ENCODE measurements around the gene PGC.

DNA sequence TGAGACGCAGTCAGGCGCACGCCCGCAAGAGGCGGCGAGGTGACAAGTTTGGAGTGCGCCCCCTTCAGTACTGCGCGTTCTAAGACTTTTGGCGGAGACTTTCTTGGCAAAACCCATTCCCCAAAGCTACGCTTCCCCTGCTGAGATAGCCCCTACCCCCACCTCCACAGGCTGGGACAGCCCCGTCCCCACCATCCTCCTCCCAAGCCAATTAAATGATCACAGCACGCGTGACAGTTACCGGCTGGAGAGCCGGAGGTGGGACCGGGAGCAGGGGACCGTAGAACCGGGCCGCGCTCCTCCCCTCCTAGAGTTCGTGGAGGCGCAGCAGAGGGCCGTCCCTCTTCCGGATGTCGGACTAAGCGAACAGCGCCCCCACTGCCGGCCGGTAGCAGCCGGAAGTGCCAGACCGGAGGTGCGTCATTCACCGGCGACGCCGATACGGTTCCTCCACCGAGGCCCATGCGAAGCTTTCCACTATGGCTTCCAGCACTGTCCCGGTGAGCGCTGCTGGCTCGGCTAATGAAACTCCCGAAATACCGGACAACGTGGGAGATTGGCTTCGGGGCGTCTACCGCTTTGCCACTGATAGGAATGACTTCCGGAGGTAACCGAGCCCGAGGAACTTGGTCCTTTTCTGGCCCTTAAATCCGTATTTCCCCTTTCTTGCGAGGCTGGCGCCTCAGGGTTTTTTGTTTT, 40.2 kb upstream of the PGC start, which contains the start of gene TOMM6:
- TF ChIP-seq CTCF (IDR thresholded peaks at IDR 0.05; ENCODE audit: low read depth, low read length) (peak; percentile 84), EZH2phosphoT487 (IDR thresholded peaks at IDR 0.05; ENCODE audit: low read depth) (no peak)
